PC-9 (cell line): ENCODE data around the gene UNC119. TPM values are rescaled to one million over a fixed set of nuclear protein-coding genes. Genes with fewer than 3 reads are reported as not detected.

ENCODE experiments used
- BruUV-seq: library from RNA; stranded (reverse); fragments of 400-500 nt; replicated peaks from 2 replicates; lab custom pipeline; 2021; lab: Mats Ljungman, UMichigan
- CTCF ChIA-PET: fragments of 300-600 bp; sonication (Branson Sonifier 250); formaldehyde crosslinking; loops from one replicate; lab custom pipeline; 2022; ENCODE audit warnings: antibody characterized with exemption; lab: Charles Lee
- POLR2A ChIA-PET: fragments of 300-600 bp; sonication (Branson Sonifier 250); formaldehyde crosslinking; loops from one replicate; lab custom pipeline; 2022; ENCODE audit warnings: antibody characterized with exemption; ENCODE audit not compliant: unreplicated experiment; lab: Charles Lee
- DNase-seq, 2 experiments: peaks; one replicate each; pipeline versions ENCODE4 v3.0.0 to v3.0.0-alpha.2; 2015 to 2022; ENCODE audit warnings: mixed read lengths in 1 of 2
- H2AFZ ChIP-seq: fragments of 200-600 bp; sonication (generic); 2 replicates; pipeline ENCODE4 v1.8.1; 2017; ENCODE audit warnings: antibody characterized with exemption
- H3F3A ChIP-seq: fragments of 200-600 bp; sonication (generic); 2 replicates; pipeline ENCODE4 v1.8.1; 2017; ENCODE audit warnings: antibody characterized with exemption, mild to moderate bottlenecking, low read depth; ENCODE audit not compliant: insufficient read depth
- H3K27ac ChIP-seq: fragments of 200-600 bp; sonication (generic); 2 replicates; pipeline ENCODE4 v1.6.1; 2016; ENCODE audit warnings: mixed run types
- H3K27me3 ChIP-seq: fragments of 200-600 bp; sonication (generic); 2 replicates; pipeline ENCODE4 v1.6.1; 2016; ENCODE audit warnings: low read depth, mixed run types; ENCODE audit not compliant: insufficient read depth
- H3K36me3 ChIP-seq: fragments of 200-600 bp; sonication (generic); 2 replicates; pipeline ENCODE4 v1.6.1; 2016; ENCODE audit warnings: low read depth, mixed run types
- H3K4me1 ChIP-seq: fragments of 200-600 bp; sonication (generic); replicated peaks from 2 replicates; pipeline ENCODE4 v1.6.1; 2016; ENCODE audit warnings: mixed run types; ENCODE audit not compliant: insufficient read depth
- H3K4me2 ChIP-seq: fragments of 200-600 bp; sonication (generic); 2 replicates; pipeline ENCODE4 v1.6.1; 2017; ENCODE audit warnings: mixed run types
- H3K4me3 ChIP-seq: fragments of 200-600 bp; sonication (generic); 2 replicates; pipeline ENCODE4 v1.6.1; 2016; ENCODE audit warnings: mixed run types
- H3K79me2 ChIP-seq: fragments of 200-600 bp; sonication (generic); 2 replicates; pipeline ENCODE4 v1.6.1; 2017; ENCODE audit warnings: low read depth, mixed run types
- H3K9me2 ChIP-seq: fragments of 200-600 bp; sonication (generic); 2 replicates; pipeline ENCODE4 v1.8.1; 2017; ENCODE audit warnings: mild to moderate bottlenecking; ENCODE audit not compliant: insufficient read depth
- H3K9me3 ChIP-seq: fragments of 200-600 bp; sonication (generic); 2 replicates; pipeline ENCODE4 v1.8.1; 2016; ENCODE audit warnings: low read depth; ENCODE audit not compliant: insufficient read depth
- H4K20me1 ChIP-seq: fragments of 200-600 bp; sonication (generic); 2 replicates; pipeline ENCODE4 v1.8.1; 2017; ENCODE audit not compliant: insufficient read depth
- EZH2 ChIP-seq: fragments of 200-600 bp; sonication (generic); IDR thresholded peaks from 2 replicates; pipeline ENCODE4 v1.8.0; 2017; ENCODE audit warnings: antibody characterized with exemption, low read depth
- intact Hi-C: fragments of 100-400 bp; cut with micrococcal nuclease; formaldehyde crosslinking; loops from one replicate; pipeline ENCODE4 v1.10.0; 2022; ENCODE audit not compliant: unreplicated experiment
- total RNA-seq: library from RNA; stranded (reverse); gene quantifications from 2 replicates; pipeline ENCODE4 v1.2.3, GENCODE V29; 2021
- TF ChIP-seq, protein P1 (sequence below): fragments of 200-600 bp; sonication (generic); conservative IDR thresholded peaks from 2 replicates; pipeline ENCODE4 v1.6.1; 2017; ENCODE audit warnings: mixed run types, antibody characterized with exemption, mild to moderate bottlenecking, moderate library complexity

The UNC119 gene
- total RNA-seq, 1 experiment from 2014 or later = 48.8 TPM

DNA sequence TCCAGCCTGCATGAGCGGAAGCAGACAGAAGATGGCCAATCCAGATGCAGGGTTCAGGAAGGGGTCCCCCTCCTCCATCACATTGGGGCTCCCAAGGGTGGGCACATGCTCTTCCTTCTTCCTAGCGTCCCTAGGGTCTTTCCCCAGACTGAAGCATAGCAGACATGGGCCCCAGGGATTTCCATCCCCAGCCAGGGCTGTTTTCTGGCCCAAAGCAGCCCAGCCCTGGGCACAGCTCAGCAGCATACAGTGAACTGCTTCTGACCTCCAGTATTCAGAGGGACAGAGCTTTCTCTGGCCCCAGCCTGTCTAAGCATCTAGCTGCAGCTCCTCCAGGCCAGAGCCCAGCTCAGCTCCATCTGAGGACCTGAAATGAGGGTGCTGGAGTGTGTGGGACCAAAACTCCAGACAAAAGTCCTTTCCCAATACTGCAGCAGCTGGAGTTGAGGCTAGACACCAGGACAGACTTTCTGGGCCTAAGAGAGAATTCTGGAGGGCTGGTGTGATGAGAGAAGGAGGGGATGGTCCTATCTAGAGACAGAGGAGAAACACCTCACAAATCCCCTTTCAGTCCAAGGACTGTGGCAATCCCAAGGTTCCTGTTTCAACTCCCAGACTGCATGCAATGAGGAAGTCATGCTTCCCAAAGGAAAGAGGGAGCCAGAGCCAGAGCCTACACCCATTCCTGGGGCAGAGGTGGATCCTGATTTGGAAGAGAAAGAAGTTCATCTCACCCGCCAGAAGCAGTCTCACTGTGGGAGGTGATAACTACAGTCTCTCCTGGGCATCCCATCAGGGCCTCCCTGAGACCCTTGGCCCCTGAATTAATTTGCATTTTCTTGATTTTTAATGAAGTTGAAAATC, 50.8 kb downstream of the UNC119 start:
- Histone ChIP-seq H3K4me3 (no peak overlapping the region), H3K27ac (no peak overlapping the region), H3K36me3 (no peaks in the 10 kb centered on the region), H3K9me3 (no peaks in the 10 kb centered on the region), H3F3A (peaks cover 6% of the 10 kb centered on the region; the same call in 1 of the 2 replicates), H3K9me2 (no peaks in the 10 kb centered on the region), H3K4me2 (no peak overlapping the region), H3K79me2 (no peaks in the 10 kb centered on the region), H3K4me1 (peaks cover 14% of the 10 kb centered on the region; the same call in 1 of the 2 replicates), H3K27me3 (peaks cover 23% of the 10 kb centered on the region), H4K20me1 (no peaks in the 10 kb centered on the region), H2AFZ (no peak overlapping the region)
- POLR2A ChIA-PET = no interaction called here
- no peak for DNase-seq
- no TSS peak for BruUV-seq
- TF ChIP-seq EZH2 = no peak
- TF ChIP-seq, protein P1, sequence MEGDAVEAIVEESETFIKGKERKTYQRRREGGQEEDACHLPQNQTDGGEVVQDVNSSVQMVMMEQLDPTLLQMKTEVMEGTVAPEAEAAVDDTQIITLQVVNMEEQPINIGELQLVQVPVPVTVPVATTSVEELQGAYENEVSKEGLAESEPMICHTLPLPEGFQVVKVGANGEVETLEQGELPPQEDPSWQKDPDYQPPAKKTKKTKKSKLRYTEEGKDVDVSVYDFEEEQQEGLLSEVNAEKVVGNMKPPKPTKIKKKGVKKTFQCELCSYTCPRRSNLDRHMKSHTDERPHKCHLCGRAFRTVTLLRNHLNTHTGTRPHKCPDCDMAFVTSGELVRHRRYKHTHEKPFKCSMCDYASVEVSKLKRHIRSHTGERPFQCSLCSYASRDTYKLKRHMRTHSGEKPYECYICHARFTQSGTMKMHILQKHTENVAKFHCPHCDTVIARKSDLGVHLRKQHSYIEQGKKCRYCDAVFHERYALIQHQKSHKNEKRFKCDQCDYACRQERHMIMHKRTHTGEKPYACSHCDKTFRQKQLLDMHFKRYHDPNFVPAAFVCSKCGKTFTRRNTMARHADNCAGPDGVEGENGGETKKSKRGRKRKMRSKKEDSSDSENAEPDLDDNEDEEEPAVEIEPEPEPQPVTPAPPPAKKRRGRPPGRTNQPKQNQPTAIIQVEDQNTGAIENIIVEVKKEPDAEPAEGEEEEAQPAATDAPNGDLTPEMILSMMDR = no peak
- intact Hi-C loops = no loop called here
- CTCF ChIA-PET = interaction anchor here (0.6 kb wide), 1 partner anchor 38 kb away, joined by 10 read pairs; no protein-coding TSS in a partner anchor

DNA sequence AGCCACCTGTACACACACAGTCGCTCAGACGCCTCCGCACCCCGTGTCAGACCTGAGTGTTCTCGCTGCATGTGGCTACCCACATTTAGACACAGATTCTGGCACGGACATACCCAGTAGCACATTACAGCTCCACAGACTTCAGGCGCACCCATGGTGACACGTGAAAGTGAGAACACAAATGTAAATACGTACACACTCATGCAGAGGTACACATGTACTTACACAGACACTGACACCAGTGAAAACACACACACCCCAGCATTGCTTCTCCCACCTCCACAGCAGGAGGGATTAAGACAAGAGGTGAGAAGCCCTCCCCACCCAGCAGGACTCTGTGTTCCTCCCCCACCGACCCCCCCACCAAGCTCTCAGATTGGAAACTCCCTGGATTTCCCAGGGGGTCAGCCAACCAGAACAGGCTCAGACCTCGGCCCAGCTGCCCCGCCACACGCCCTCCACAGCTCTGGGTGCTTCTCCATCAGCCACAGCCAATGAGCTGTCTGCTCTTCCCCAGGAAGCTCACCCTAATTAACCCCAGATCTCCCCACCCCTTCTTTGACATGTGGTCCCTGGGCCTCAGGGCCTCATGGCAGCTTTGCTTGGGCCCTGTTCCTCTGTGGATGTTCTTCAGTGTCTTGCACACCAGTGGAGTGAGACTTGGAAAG, 51.6 kb downstream of the UNC119 start:
- BruUV-seq = no TSS peak
- H3K36me3 ChIP-seq = no peaks in the 10 kb centered on the region
- DNase-seq = no peak
- TF ChIP-seq, protein P1 = no peak
- TF ChIP-seq EZH2 = no peak
- CTCF ChIA-PET = no interaction called here
- H3K9me2 ChIP-seq = no peaks in the 10 kb centered on the region
- H4K20me1 ChIP-seq = no peaks in the 10 kb centered on the region
- intact Hi-C loops = no loop called here
- H3K27ac ChIP-seq = no peak overlapping the region
- H3F3A ChIP-seq = peaks cover 6% of the 10 kb centered on the region; the same call in 1 of the 2 replicates
- no peaks in the 10 kb centered on the region for H3K9me3 ChIP-seq
- peaks cover 14% of the 10 kb centered on the region; the same call in 1 of the 2 replicates for H3K4me1 ChIP-seq
- H3K79me2 ChIP-seq = no peaks in the 10 kb centered on the region
- POLR2A ChIA-PET = no interaction called here
- no peak overlapping the region for H2AFZ ChIP-seq
- H3K27me3 ChIP-seq = peaks cover 16% of the 10 kb centered on the region
- H3K4me2 ChIP-seq = no peak overlapping the region
- no peak overlapping the region for H3K4me3 ChIP-seq

DNA sequence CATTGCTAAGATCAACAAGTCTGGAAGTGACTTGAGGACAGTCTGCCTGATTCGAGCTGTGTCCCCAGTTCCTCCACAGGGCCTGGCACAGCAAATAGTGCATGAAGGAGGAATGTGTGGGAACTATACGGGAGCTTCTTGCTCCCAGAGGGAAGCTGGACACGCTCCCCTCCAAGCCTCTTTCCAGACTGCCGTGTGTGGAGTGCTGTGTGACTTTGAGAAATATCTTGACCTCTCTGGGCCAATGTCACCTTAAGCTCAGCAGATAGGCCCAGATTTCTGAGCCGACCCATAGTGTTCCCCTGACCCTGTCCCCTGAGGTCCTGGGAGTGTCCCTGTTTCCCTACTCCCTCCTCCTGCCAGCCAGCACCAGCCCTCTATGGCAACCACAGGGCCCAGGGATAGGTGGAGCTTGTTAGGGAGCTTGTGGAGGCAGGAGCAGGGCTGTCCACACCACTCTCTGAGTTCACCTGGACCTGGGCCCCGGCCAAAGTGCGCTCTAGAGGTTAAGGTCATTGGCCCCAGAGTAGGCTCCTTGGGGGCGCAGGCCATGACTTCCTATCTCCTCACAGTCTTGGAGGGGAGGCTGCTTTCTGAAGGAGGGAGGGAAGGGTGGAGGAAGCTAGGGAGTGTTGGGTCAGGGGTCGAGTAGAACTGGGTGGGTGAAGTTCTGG, 52.6 kb downstream of the UNC119 start:
- H3K4me1 ChIP-seq = peaks cover 14% of the 10 kb centered on the region; the same call in 1 of the 2 replicates
- H3K9me3 ChIP-seq = no peaks in the 10 kb centered on the region
- peaks cover 6% of the 10 kb centered on the region for H3K27me3 ChIP-seq
- BruUV-seq = no TSS peak
- TF ChIP-seq, protein P1 = no peak
- no peak for TF ChIP-seq EZH2
- H4K20me1 ChIP-seq = no peaks in the 10 kb centered on the region
- no peak overlapping the region for H3K4me2 ChIP-seq
- ChIA-PET POLR2A (no interaction called here), CTCF (no interaction called here)
- H3K9me2 ChIP-seq = no peaks in the 10 kb centered on the region
- no peak overlapping the region for H2AFZ ChIP-seq
- H3K27ac ChIP-seq = no peak overlapping the region
- no peak overlapping the region for H3K4me3 ChIP-seq
- H3K79me2 ChIP-seq = no peaks in the 10 kb centered on the region
- H3K36me3 ChIP-seq = no peaks in the 10 kb centered on the region
- peaks cover 6% of the 10 kb centered on the region; the same call in 1 of the 2 replicates for H3F3A ChIP-seq
- intact Hi-C loops = no loop called here
- DNase-seq = no peak
